Uterus (tissue), 2 donors: ENCODE results near the gene SIN3B.

Source experiments
- POLR2A ChIP-seq, 2 donors: fragments of 450-650 bp; IDR thresholded peaks; one replicate each; pipeline ENCODE4 v1.6.1; 2016; ENCODE audit warnings: antibody characterized with exemption in 2 of 2, mild to moderate bottlenecking in 1 of 2, moderate library complexity in 1 of 2
- TF ChIP-seq, protein P1 (sequence below), 4 experiments: fragments of 200-600 bp in 2 of 4; fragments of 450-650 bp in 2 of 4; sonication (generic) in 2 of 4; IDR thresholded peaks; one replicate each; pipeline ENCODE4 v1.5.1; 2016 to 2019; ENCODE audit warnings: antibody characterized with exemption in 4 of 4, mild to moderate bottlenecking in 2 of 4, moderate library complexity in 1 of 4

DNA sequence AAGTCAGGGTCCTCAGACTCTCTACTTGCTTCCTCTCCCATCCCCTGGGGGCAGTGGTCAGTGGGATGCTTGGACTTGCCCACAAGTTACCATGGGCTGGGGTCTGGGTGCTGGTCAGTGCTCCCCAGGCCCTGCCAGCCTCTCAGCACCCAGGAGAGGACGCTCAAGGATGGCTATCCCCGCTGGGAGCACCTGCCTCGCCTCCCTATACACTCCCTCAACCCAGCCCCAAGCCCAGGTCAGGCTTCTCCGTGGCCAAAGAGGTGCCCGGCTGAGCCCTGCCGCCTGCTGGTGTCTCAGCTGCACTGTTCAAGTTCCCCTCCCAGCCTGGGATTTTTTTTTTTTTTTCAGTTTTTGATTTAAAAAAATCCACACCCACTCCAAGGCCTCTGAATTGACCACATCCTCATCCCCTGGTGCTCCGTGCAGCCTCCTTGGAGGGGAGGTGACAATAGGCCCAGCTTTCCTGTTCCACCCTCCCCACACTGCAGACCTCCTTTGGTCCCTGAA, 70.4 kb downstream of the SIN3B start:
- TF ChIP-seq, protein P1, sequence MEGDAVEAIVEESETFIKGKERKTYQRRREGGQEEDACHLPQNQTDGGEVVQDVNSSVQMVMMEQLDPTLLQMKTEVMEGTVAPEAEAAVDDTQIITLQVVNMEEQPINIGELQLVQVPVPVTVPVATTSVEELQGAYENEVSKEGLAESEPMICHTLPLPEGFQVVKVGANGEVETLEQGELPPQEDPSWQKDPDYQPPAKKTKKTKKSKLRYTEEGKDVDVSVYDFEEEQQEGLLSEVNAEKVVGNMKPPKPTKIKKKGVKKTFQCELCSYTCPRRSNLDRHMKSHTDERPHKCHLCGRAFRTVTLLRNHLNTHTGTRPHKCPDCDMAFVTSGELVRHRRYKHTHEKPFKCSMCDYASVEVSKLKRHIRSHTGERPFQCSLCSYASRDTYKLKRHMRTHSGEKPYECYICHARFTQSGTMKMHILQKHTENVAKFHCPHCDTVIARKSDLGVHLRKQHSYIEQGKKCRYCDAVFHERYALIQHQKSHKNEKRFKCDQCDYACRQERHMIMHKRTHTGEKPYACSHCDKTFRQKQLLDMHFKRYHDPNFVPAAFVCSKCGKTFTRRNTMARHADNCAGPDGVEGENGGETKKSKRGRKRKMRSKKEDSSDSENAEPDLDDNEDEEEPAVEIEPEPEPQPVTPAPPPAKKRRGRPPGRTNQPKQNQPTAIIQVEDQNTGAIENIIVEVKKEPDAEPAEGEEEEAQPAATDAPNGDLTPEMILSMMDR (IDR thresholded peaks at IDR 0.05): peak in 3 of 4 experiments; percentile 27 to 42 (median 29)
- TF ChIP-seq POLR2A (IDR thresholded peaks at IDR 0.05): no peak
